PFSK-1 (cell line): ENCODE data around the gene PRDM8.

ENCODE experiments used
- FOXP2 ChIP-seq: optimal IDR thresholded peaks from 2 replicates; pipeline ENCODE3; 2011; ENCODE audit warnings: borderline replicate concordance, control low read depth, inconsistent platforms; ENCODE audit not compliant: insufficient read depth; ENCODE audit errors: extremely low read length, extremely low read depth
- REST ChIP-seq, 2 experiments: IDR thresholded peaks; 2 replicates each; pipeline versions ENCODE4 v1.6.1 to v1.8.0; 2011 to 2012; ENCODE audit warnings: low read depth in 2 of 2, low read length in 2 of 2, control low read depth in 1 of 2, inconsistent platforms in 1 of 2, mild to moderate bottlenecking in 1 of 2, moderate library complexity in 1 of 2; ENCODE audit not compliant: insufficient read depth in 1 of 2
- TAF1 ChIP-seq: IDR thresholded peaks from 2 replicates; pipeline ENCODE4 v1.6.1; 2012; ENCODE audit warnings: low read length, control low read depth, borderline replicate concordance; ENCODE audit not compliant: insufficient read depth

PRDM8 gene

GRCh38 chr4:80253510-80253909, 56.2 kb downstream of the PRDM8 start:
- TF ChIP-seq REST (IDR thresholded peaks at IDR 0.05; ENCODE audit: insufficient read depth in 1 of 2, low read depth in 2 of 2, low read length in 2 of 2) (no peak), TAF1 (no peak), FOXP2 (no peak)
